GM18507 (cell line): ENCODE measurements around the gene CDKL5.

Source experiments
- DNase-seq: peaks from one replicate; pipeline ENCODE4 v3.0.0; 2011; ENCODE audit warnings: low read depth; ENCODE audit not compliant: insufficient read length; ENCODE audit errors: extremely low spot score
- FAIRE-seq: peaks from 2 replicates; lab custom pipeline; 2011; peaks lifted over from hg19 to GRCh38; lab: Jason Lieb, UNC

The CDKL5 gene

DNA sequence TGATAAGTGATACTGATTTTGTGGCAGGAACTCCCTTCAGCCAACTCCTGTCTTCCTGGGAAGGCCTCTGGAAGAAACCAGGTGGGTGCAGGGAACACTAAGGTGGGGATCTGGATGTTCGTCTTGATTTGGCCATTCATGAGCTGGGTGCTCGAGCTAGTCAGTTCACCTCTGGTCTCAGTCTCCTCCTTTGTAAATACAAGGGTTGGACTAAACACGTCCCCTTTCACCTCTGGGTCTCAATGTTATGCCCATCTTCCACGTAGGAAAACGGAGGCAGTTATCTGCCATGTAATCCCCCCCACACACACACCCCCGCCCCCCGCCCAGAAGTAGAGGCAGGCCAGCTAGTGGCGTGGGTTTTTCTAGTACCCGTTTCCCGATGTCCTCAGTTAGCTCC lies 250.6 kb downstream of the CDKL5 start:
- DNase-seq (no peak), FAIRE-seq (no peak)

DNA sequence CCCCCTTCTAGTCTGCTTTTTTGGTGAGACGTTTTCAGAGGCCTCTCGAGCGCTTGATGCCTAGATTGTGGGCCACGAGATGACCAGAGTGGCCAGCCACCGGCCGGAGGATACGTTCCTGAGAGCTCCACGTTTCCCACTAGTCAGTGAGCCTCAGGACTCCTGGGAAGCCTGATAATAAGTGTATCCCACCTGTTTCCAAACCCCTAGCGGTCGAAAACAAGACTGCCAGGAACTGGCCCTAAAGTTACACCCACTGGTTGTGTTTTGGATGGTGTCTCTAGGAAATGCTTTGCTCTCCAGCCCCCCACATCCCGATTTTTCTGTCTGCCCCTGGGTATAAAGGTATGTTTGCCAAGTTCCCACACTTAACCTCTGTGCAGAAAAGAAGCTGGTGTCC lies 251.1 kb downstream of the CDKL5 start:
- no peak for DNase-seq
- no peak for FAIRE-seq

DNA sequence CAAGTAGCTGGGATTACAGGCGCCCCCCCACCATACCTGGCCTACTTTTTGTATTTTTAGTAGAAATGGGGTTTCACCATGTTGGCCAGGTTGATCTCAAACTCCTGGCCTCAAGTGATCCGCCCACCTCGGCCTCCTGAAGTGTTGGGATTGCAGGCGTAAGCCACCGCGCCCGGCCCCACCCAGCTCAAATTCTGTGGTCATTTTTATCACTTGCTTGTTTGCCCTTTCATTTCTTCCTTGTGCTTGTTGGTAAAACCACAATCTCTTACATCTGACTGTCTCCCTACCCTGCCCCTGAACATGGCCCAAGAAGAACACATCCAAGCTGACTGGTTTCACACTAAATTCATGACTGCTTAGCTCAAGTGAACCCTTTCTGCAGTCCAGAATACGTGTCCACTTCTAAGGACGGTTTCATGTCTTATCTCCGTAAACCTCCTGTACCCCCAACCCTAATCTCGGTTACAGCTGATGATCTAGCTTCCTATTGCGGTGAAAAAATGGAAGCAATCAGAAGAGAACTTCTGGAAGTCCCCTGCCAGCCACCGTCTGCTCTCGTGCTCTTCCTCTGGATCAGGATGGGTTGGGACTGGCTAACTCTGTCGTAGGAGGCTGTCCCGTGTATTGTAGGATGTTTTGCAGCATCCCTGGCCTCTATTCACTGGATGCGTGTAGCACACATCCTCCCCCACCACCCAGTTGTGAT lies 251.9 kb downstream of the CDKL5 start:
- FAIRE-seq (no peak), DNase-seq (no peak)

DNA sequence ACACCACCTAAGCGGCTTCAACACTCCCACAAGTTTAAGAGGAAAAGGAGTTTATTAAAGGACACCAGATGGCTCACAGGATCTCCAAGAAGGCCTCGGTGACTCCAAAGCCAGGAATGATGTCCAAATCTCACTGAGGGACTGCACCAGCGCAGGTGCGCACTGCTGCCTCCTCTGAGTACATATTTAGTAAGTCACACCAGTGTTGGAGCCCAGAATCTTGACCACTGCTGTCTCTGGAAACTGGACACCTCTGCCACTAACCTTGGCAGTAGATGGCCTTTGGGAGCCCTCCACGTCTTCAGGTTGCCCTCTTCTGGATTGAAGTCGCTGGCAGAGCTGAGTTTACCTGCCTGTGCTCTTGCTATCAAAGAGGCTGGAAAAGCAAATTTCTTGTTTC lies 256.6 kb downstream of the CDKL5 start:
- FAIRE-seq (no peak), DNase-seq (no peak)

DNA sequence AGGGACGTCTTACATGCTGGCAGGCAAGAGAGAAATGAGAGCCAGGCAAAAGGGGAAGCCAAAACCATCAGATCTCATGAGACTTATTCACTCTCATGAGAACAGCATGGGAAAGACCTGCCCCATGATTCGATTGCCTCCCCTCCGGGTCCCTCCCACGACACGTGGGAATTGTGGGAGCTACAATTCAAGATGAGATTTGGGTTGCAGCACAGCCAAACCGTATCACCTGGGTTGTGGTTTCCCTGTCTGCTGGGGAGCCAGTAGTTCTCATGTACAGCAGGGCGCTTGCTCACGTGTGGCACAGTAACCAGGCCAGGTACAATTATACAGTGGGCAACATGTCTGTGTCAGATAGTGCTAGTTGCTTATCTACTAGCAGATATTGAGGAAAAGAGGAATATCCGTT lies 257.6 kb downstream of the CDKL5 start:
- no peak for DNase-seq
- no peak for FAIRE-seq

DNA sequence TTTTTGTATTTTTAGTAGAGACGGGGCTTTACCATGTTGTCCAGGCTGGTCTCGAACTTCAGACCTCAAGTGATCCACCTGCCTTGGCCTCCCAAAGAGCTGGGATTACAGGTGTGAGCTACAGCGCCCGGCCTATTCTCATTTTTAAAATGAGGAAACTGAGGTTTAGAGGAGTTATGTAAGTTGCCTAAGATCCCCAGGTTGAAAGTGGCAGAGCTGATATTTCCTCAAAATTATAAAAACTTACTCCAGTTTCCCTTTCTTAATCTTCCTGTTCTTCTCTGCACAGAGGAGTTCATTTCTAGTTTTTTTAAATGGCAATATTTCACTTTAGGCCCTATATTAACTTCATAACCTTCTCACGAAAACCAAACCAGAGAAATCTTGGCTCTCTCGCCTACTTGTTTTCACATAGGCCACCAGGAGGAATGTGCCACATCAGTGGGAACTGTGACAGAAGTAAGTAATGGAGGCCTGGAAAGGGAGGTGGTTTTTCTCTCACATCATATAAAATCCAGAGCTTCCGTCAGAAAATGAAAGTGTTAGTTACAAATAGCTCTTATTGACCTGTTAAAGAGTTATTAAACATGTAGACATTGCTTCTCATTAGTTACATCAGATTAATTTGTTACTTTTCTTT lies 262.6 kb downstream of the CDKL5 start:
- DNase-seq (no peak), FAIRE-seq (no peak)

DNA sequence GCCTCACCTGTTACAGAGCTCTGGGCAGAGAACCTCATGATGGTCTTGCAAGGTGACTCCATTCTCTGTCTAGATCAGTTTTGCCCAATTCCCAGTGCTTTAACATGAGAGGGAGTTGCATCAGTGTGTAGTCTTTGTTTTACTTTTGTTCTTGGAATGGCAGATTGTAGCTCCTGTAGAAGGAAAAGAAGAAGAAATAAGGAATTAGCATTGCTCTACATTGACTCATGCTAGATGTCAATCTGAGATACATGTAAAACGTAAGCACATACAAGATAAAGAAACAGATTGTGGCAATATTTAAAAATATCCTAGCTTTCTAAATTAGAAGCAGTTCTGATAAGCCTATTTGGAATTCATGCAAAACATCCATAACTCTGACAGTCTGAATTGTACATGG lies 266.0 kb downstream of the CDKL5 start:
- DNase-seq (no peak), FAIRE-seq (no peak)

DNA sequence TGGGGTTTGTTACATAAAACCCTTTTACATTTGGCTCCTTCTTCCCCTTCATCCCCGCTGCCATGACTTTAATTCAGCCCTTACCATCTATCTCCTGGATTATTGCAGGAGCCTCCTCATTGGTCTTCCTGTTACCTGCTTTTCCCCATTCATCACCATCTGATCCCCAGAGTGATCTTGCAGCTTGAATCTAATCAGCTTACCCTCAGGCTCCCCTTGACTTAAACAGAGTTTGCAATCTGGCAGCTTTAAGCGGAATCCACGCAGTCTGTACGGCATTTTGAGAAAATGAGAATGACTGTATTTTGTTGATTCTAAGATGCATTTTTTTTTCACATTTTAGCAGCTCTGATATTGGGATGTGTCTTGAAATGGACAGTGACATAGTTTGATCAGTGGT lies 267.1 kb downstream of the CDKL5 start:
- no peak for DNase-seq
- no peak for FAIRE-seq

DNA sequence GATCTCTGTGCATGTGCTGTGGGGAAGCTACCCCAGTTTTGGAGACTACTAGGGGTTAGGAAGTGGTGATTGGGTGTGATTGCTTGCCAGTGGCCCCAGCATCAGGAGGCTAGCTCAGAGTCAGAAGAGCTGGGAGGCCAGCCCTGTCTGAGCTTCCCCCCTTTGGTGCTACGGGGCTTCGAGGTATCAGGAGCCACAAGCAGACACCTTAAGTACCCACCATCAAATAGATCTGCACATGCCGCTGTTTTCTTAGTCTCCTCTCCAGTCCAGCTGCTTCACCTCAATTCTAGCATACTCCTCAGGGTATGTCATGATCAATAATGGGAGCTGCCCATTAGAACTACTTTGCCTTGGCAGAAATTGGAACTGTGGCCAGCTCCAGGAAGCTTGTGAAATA lies 271.2 kb downstream of the CDKL5 start:
- DNase-seq = no peak
- FAIRE-seq = no peak

DNA sequence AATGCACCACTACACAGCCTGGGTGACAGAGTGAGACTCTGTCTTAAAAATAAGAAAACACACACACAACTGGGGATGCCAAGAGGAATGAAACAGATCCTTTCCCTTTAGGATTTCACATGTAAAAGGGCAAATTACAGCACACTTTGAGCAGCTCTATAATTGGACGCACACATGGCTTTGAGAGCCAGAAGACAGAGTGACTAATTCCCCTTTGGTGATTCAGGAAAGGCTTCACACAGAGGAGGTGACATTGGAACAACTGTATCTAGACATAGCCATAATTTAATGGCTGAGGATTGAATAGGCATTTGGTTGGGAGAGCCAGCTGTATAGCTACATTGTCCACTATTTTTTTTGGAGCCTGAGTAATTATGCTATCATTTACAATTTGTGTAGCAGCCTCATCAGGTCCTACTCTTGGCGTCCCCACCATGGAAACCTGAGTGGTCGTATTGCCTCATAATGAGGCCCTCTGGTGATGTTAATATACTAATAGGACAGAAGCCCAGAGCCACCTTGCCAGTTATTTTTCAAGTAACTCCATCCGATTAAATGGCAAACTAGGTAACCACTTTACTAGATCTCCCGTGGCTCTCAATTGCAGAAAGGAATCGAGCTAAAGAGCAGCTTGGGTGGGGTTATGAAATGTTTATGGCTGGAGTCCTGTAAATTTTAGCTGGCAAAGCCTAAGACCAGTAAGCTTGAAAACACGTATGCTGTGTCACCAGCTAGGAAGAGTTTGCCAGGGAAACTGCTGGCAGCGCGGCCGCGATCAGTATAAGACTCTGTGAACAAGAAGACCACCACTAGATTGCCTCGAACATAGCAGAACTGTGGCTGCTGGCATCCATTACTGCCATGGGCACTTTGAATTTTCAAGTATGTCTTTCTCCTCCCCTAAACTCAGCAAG lies 273.6 kb downstream of the CDKL5 start:
- DNase-seq = no peak
- no peak for FAIRE-seq

DNA sequence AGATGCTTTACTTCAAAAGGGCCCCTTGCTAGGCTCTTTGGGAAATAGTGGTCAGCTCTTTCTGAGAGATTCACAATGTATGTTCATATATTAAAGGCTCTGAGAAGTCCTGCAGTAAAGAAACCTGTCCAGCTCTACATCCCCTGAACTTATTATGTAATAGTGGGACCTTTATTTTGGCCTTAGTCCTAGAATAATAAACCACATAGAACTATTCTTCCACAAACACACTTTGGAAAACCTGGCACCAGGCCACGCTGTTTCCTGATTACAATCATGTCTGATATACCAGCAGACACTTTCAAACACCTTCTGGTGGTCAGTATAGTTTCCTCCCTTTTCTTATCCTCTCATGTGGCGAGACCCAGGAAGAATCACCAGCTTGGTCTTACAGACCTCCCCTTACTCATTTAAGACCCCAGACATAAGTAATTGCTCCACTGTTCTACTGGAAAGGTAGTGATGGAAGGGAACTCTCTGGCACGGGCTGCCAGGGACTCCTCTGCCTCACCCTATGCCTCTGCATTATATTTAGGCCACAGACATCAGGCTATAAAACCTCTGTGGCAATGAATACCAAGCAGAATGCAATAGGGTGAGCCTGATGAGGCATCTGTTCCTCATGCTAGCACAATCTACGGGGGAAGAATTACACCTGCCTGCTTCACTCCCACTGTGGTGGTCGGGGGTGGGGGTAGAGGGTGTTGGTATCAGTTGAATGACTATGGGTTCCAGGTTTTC lies 276.4 kb downstream of the CDKL5 start:
- DNase-seq = no peak
- FAIRE-seq = no peak

DNA sequence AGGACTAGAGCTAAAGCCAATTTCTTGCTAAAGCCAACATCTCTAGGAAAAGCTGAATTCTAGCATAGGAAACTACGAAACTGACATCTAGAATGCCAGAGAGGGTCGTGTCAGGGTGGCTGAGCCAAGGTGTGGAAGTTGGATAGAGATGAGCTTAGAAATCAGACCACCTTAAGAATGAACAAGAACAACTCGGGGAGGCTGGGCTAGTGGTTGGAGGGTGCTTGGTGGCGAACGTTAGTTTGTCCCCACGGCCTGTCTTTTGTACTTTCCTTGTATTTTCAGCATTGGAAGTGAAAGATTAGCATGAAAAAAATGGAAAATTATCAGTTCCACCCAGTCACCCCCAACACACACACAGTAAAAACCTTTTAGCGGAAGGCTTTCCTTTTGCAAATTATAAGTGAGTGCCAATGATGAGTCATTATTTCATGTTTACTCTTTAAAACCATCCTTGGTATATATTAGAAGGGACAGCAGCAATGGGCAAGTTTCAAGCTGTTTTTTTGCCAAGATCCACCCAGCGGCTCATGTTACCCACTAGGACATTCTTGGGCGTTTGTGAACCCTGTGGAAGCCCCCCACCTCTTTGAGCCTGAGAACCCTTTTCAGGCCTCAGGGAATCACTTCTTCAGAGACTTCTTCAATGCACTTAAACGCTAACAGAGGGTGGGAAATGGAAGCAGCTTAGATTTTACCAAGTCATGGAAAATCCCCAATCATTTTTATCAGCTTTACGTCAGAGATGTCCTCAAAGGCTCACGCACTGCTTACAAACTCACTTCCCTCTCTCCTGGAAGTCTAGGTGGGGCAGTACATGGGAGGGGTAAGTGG lies 277.2 kb downstream of the CDKL5 start:
- FAIRE-seq (no peak), DNase-seq (no peak)
